ENCODE measurements around the gene TMEM192. TPM values are rescaled to one million over a fixed set of nuclear protein-coding genes. Genes with fewer than 3 reads are reported as not detected.
"Not testable (repeated sequence)": the region's sequence is repeated elsewhere in the genome, so short reads cannot be mapped to it uniquely, and the experiment has no call there.

The TMEM192 gene
- total RNA-seq, 1 donor from 2014 or later: 16.1 TPM

- TF ChIP-seq EZH2phosphoT487 (IDR thresholded peaks at IDR 0.05) (no peak), EZH2 (IDR thresholded peaks at IDR 0.05) (no peak), CTCF (IDR thresholded peaks at IDR 0.05) (no peak)
Observed at GRCh38 chr4:165133150-165133549, 20.5 kb upstream of the TMEM192 start.

GRCh38 chr4:165131247-165131832 lies 18.7 kb upstream of the TMEM192 start:
- Mint-ChIP-seq H3K36me3 (no peaks in the 10 kb centered on the region), H3K4me3 (no peak overlapping the region), H3K9me3 (no peaks in the 10 kb centered on the region), H3K27ac (peak overlapping the region; percentile 6), H3K27me3 (ENCODE audit: insufficient read depth, low read depth) (peaks cover 7% of the 10 kb centered on the region), H3K4me1 (no peaks in the 10 kb centered on the region)
- H3K4me3 ChIP-seq: no peak overlapping the region
- H3K9ac ChIP-seq: no peak overlapping the region
- DNase-seq (ENCODE audit: low spot score): peak; percentile 69
- H3K4me1 ChIP-seq: no peaks in the 10 kb centered on the region
- TF ChIP-seq EZH2phosphoT487 (IDR thresholded peaks at IDR 0.05) (no peak), EZH2 (IDR thresholded peaks at IDR 0.05) (no peak), CTCF (IDR thresholded peaks at IDR 0.05) (peak; percentile 84)
- no peaks in the 10 kb centered on the region for H3F3A ChIP-seq (ENCODE audit: low read depth)
- no peaks in the 10 kb centered on the region for H3K79me2 ChIP-seq (ENCODE audit: low read depth)
- peak overlapping the region; percentile 89 for H2AFZ ChIP-seq (replicated peaks)
- H3K27ac ChIP-seq: no peak overlapping the region
- H3K27me3 ChIP-seq: no peaks in the 10 kb centered on the region
- no peak overlapping the region for H3K4me2 ChIP-seq
- no peaks in the 10 kb centered on the region for H3K9me3 ChIP-seq (ENCODE audit: low read depth)
- no peaks in the 10 kb centered on the region for H4K20me1 ChIP-seq (ENCODE audit: low read depth)
- no peaks in the 10 kb centered on the region for H3K36me3 ChIP-seq

More at GRCh38 chr4:165133150-165133549, 20.5 kb upstream of the TMEM192 start:
- no peaks in the 10 kb centered on the region for H3K4me1 ChIP-seq
- no peaks in the 10 kb centered on the region for H4K20me1 ChIP-seq (ENCODE audit: low read depth)
- Mint-ChIP-seq H3K4me3 (no peak overlapping the region), H3K27ac (no peak overlapping the region), H3K36me3 (peaks cover 2% of the 10 kb centered on the region), H3K9me3 (peaks cover 8% of the 10 kb centered on the region), H3K4me1 (no peaks in the 10 kb centered on the region), H3K27me3 (ENCODE audit: insufficient read depth, low read depth) (peaks cover 5% of the 10 kb centered on the region)
- no peak overlapping the region for H3K4me3 ChIP-seq
- no peak for DNase-seq (ENCODE audit: low spot score)
- H3K9me3 ChIP-seq (ENCODE audit: low read depth): no peaks in the 10 kb centered on the region
- no peak overlapping the region for H3K9ac ChIP-seq
- H3K79me2 ChIP-seq (ENCODE audit: low read depth): no peaks in the 10 kb centered on the region
- H3F3A ChIP-seq (ENCODE audit: low read depth): no peaks in the 10 kb centered on the region
- no peak overlapping the region for H3K4me2 ChIP-seq
- no peaks in the 10 kb centered on the region for H3K27me3 ChIP-seq
- H3K27ac ChIP-seq: no peak overlapping the region
- H3K36me3 ChIP-seq: no peaks in the 10 kb centered on the region
- no peak overlapping the region for H2AFZ ChIP-seq (replicated peaks)

GRCh38 chr4:165129924-165130323 lies 17.3 kb upstream of the TMEM192 start:
- no peak overlapping the region for H3K9ac ChIP-seq
- peaks cover 3% of the 10 kb centered on the region for H3K4me1 Mint-ChIP-seq
- H3K27ac Mint-ChIP-seq: no peak overlapping the region

GRCh38 chr4:165125869-165126499 lies 13.3 kb upstream of the TMEM192 start:
- H3K9ac ChIP-seq; H3K27ac ChIP-seq; H3K36me3 Mint-ChIP-seq; H3F3A ChIP-seq (ENCODE audit: low read depth); H3K27ac Mint-ChIP-seq; H3K79me2 ChIP-seq (ENCODE audit: low read depth); H4K20me1 ChIP-seq (ENCODE audit: low read depth); H3K4me1 ChIP-seq; H2AFZ ChIP-seq (replicated peaks); H3K4me1 Mint-ChIP-seq; H3K9me3 ChIP-seq (ENCODE audit: low read depth); H3K4me3 ChIP-seq; H3K4me2 ChIP-seq; H3K36me3 ChIP-seq; H3K4me3 Mint-ChIP-seq; H3K9me3 Mint-ChIP-seq; DNase-seq (ENCODE audit: low spot score); H3K27me3 ChIP-seq: not testable (repeated sequence)
- peaks cover 11% of the 10 kb centered on the region for H3K27me3 Mint-ChIP-seq (ENCODE audit: insufficient read depth, low read depth)

More at GRCh38 chr4:165129924-165130323, 17.3 kb upstream of the TMEM192 start:
- peaks cover 3% of the 10 kb centered on the region for H3K9me3 Mint-ChIP-seq
- H3K27me3 Mint-ChIP-seq (ENCODE audit: insufficient read depth, low read depth): peaks cover 10% of the 10 kb centered on the region
- Histone ChIP-seq H3K4me3 (no peak overlapping the region), H3K4me2 (no peak overlapping the region), H3K9me3 (ENCODE audit: low read depth) (no peaks in the 10 kb centered on the region), H3K27me3 (no peaks in the 10 kb centered on the region), H3K4me1 (no peaks in the 10 kb centered on the region), H3K36me3 (no peaks in the 10 kb centered on the region), H3F3A (ENCODE audit: low read depth) (no peaks in the 10 kb centered on the region), H2AFZ (replicated peaks) (no peak overlapping the region), H3K79me2 (ENCODE audit: low read depth) (no peaks in the 10 kb centered on the region), H3K27ac (no peak overlapping the region), H4K20me1 (ENCODE audit: low read depth) (no peaks in the 10 kb centered on the region)
- H3K36me3 Mint-ChIP-seq: no peaks in the 10 kb centered on the region
- no peak overlapping the region for H3K4me3 Mint-ChIP-seq
- no peak for TF ChIP-seq CTCF (IDR thresholded peaks at IDR 0.05)
- TF ChIP-seq EZH2phosphoT487 (IDR thresholded peaks at IDR 0.05): no peak
- TF ChIP-seq EZH2 (IDR thresholded peaks at IDR 0.05): no peak
- DNase-seq (ENCODE audit: low spot score): no peak

All from neural progenitor cell (in vitro differentiated cells).